SK-N-SH treated with all-trans-retinoic acid at 6 μM for 48 hours (cell line): ENCODE data around the gene RBMS3.

Experiments used
- BACH2 ChIP-seq: fragments of 250-450 bp; sonication (Bioruptor Pico); IDR thresholded peaks from 2 replicates; pipeline ENCODE4 v1.9.0; 2021; ENCODE audit warnings: mild to moderate bottlenecking, borderline replicate concordance
- CREB5 ChIP-seq: fragments of 250-450 bp; sonication (Bioruptor Pico); IDR thresholded peaks from 2 replicates; pipeline ENCODE4 v1.5.1; 2020; ENCODE audit warnings: low read depth, mild to moderate bottlenecking, moderate library complexity
- CSDC2 ChIP-seq: fragments of 250-450 bp; sonication (Bioruptor Pico); IDR thresholded peaks from 2 replicates; pipeline ENCODE4 v1.5.0; 2020; ENCODE audit warnings: mild to moderate bottlenecking, moderate library complexity
- CSRNP3 ChIP-seq: fragments of 250-450 bp; sonication (Bioruptor Pico); IDR thresholded peaks from 2 replicates; pipeline ENCODE4 v1.5.1; 2021; ENCODE audit warnings: mild to moderate bottlenecking, moderate library complexity
- PATZ1 ChIP-seq: fragments of 250-450 bp; sonication (Bioruptor Pico); IDR thresholded peaks from 2 replicates; pipeline ENCODE4 v1.8.0; 2020; ENCODE audit warnings: mild to moderate bottlenecking, moderate library complexity, borderline replicate concordance
- POU6F1 ChIP-seq: fragments of 250-450 bp; sonication (Bioruptor Pico); IDR thresholded peaks from 2 replicates; pipeline ENCODE4 v1.8.0; 2021; ENCODE audit warnings: low read depth, mild to moderate bottlenecking, moderate library complexity, borderline replicate concordance
- TOX ChIP-seq: fragments of 250-450 bp; sonication (Bioruptor Pico); IDR thresholded peaks from 2 replicates; pipeline ENCODE4 v1.8.0; 2021; ENCODE audit warnings: mild to moderate bottlenecking, moderate library complexity, borderline replicate concordance
- TSHZ2 ChIP-seq: fragments of 250-450 bp; sonication (Bioruptor Pico); IDR thresholded peaks from 2 replicates; pipeline ENCODE4 v1.5.0; 2020; ENCODE audit warnings: mild to moderate bottlenecking, moderate library complexity
- ZFP3 ChIP-seq: fragments of 250-450 bp; sonication (Bioruptor Pico); IDR thresholded peaks from 2 replicates; pipeline ENCODE4 v1.5.0; 2020; ENCODE audit warnings: mild to moderate bottlenecking, moderate library complexity
- ZNF70 ChIP-seq: fragments of 450-650 bp; formaldehyde crosslinking; IDR thresholded peaks from 2 replicates; pipeline ENCODE4 v1.5.0; 2020; ENCODE audit warnings: mild to moderate bottlenecking, moderate library complexity
- ZNF8 ChIP-seq: fragments of 450-650 bp; formaldehyde crosslinking; IDR thresholded peaks from 2 replicates; pipeline ENCODE4 v1.5.0; 2020; ENCODE audit warnings: mild to moderate bottlenecking, moderate library complexity

GRCh38 chr3:29577250-29577649 lies 296.4 kb downstream of the RBMS3 start:
- no peak for TF ChIP-seq ZNF8
- no peak for TF ChIP-seq CREB5 (CRISPR knock-in tag)
- no peak for TF ChIP-seq POU6F1 (CRISPR knock-in tag)
- TF ChIP-seq CSDC2 (CRISPR knock-in tag), result no peak
- no peak for TF ChIP-seq PATZ1 (CRISPR knock-in tag)
- TF ChIP-seq ZNF70, result no peak
- TF ChIP-seq TOX (CRISPR knock-in tag), result no peak
- no peak for TF ChIP-seq BACH2 (CRISPR knock-in tag)
- no peak for TF ChIP-seq CSRNP3
- TF ChIP-seq ZFP3 (CRISPR knock-in tag), result no peak
- no peak for TF ChIP-seq TSHZ2 (CRISPR knock-in tag)
